Activated CD4-positive, alpha-beta T cell treated with anti-CD3 and anti-CD28 coated beads for 36 hours (primary cell): ENCODE measurements around the gene KRTAP4-5. TPM values are rescaled to one million over a fixed set of nuclear protein-coding genes. Genes with fewer than 3 reads are reported as not detected.
A peak's percentile ranks its signal among the peaks of the same experiment; 100 is the strongest.
"Not testable (repeated sequence)": the region's sequence is repeated elsewhere in the genome, so short reads cannot be mapped to it uniquely, and the experiment has no call there.

Experiments used
- ATAC-seq: fragments of 200-7000 bp; cut with Tn5 transposase; one replicate; pipeline ENCODE4 v1.10.0; 2021; ENCODE audit warnings: mild to moderate bottlenecking, moderate library complexity
- CTCF ChIA-PET: fragments of 350-600 bp; sonication (Branson Sonifier 250); formaldehyde crosslinking; loops from one replicate; lab custom pipeline; 2021; ENCODE audit warnings: antibody characterized with exemption; lab: Charles Lee
- POLR2A ChIA-PET: fragments of 350-600 bp; sonication (Branson Sonifier 250); formaldehyde crosslinking; loops from one replicate; lab custom pipeline; 2021; ENCODE audit warnings: antibody characterized with exemption, inconsistent platforms; lab: Charles Lee
- DNase-seq: peaks from one replicate; pipeline ENCODE4 v3.0.0-alpha.2; 2020
- H3K27ac Mint-ChIP-seq: one replicate; pipeline ENCODE4 v1.8.0; 2021; ENCODE audit warnings: mixed read lengths
- H3K27me3 Mint-ChIP-seq: one replicate; pipeline ENCODE4 v1.8.0; 2021; ENCODE audit warnings: mixed read lengths
- H3K36me3 Mint-ChIP-seq: one replicate; pipeline ENCODE4 v1.8.0; 2021; ENCODE audit warnings: low read depth, mixed read lengths
- H3K4me1 Mint-ChIP-seq: one replicate; pipeline ENCODE4 v1.8.0; 2021; ENCODE audit warnings: mixed read lengths
- H3K4me3 Mint-ChIP-seq: one replicate; pipeline ENCODE4 v1.8.0; 2021; ENCODE audit warnings: mild to moderate bottlenecking, moderate library complexity, mixed read lengths
- H3K9me3 Mint-ChIP-seq: one replicate; pipeline ENCODE4 v1.8.0; 2021; ENCODE audit warnings: low read depth, mixed read lengths
- intact Hi-C, 2 experiments: fragments of 100-400 bp; cut with DNase I in 1 of 2; cut with micrococcal nuclease in 1 of 2; formaldehyde crosslinking; loops; one replicate each; pipeline versions ENCODE4 v1.14.2 to v1.15.1; 2022 to 2024; cut with DNase I, micrococcal nuclease
- total RNA-seq, 2 experiments: library from RNA; stranded (reverse); gene quantifications; one replicate each; pipeline ENCODE4 v1.2.3, GENCODE V29; 2021

Gene KRTAP4-5
- total RNA-seq, 2 experiments from 2014 or later = not detected

DNA sequence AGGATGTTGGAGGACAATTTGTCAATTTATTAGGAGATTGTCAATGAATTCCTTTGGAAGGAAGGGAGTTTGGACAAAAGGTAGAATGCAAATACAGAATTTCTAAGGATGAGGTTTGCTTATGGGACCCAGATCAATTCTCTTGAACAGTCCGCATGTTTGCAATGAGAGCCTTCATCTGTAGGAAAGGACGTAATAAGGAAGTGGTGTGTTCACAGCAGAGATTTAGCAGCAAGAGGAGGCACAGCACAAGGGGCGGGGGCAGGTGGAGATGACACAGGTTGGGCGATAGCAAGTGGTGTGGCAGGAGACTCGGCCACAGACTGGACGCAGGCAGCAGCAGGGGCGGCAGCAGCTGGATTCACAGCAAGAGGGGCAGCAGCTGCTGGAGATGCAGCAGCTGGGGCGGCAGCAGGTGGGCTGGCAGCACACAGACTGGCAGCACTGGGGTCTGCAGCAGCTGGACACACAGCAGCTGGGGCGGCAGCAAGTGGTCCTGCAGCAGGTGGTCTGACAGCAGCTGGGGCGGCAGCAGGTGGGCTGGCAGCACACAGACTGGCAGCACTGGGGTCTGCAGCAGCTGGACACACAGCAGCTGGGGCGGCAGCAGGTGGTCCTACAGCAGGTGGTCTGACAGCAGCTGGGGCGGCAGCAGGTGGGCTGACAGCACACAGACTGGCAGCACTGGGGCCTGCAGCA lies 26.2 kb downstream of the KRTAP4-5 start:
- Mint-ChIP-seq H3K4me1 (peaks cover 55% of the 10 kb centered on the region), H3K27ac (peak overlapping the region; percentile 55)
- POLR2A ChIA-PET, H3K27me3 Mint-ChIP-seq, DNase-seq, H3K9me3 Mint-ChIP-seq, H3K4me3 Mint-ChIP-seq, H3K36me3 Mint-ChIP-seq, ATAC-seq, intact Hi-C loops: not testable (repeated sequence)
- CTCF ChIA-PET = interaction anchor here (0.6 kb wide), 1 partner anchor 88 kb away, joined by 3 read pairs; no protein-coding TSS in a partner anchor

GRCh38 chr17:41121742-41122141 lies 27.9 kb downstream of the KRTAP4-5 start:
- H3K4me3 Mint-ChIP-seq = no peak overlapping the region
- POLR2A ChIA-PET = no interaction called here
- ATAC-seq = no peak
- CTCF ChIA-PET = interaction anchor here (1.6 kb wide), 1 partner anchor 201 kb away, joined by 3 read pairs; no protein-coding TSS in a partner anchor
- intact Hi-C loops = no loop called here
- peaks cover 3% of the 10 kb centered on the region for H3K36me3 Mint-ChIP-seq
- no peak for DNase-seq
- H3K27me3 Mint-ChIP-seq = peaks cover 3% of the 10 kb centered on the region
- H3K4me1 Mint-ChIP-seq = peaks cover 55% of the 10 kb centered on the region
- H3K27ac Mint-ChIP-seq = no peak overlapping the region
- peaks cover 3% of the 10 kb centered on the region for H3K9me3 Mint-ChIP-seq

DNA sequence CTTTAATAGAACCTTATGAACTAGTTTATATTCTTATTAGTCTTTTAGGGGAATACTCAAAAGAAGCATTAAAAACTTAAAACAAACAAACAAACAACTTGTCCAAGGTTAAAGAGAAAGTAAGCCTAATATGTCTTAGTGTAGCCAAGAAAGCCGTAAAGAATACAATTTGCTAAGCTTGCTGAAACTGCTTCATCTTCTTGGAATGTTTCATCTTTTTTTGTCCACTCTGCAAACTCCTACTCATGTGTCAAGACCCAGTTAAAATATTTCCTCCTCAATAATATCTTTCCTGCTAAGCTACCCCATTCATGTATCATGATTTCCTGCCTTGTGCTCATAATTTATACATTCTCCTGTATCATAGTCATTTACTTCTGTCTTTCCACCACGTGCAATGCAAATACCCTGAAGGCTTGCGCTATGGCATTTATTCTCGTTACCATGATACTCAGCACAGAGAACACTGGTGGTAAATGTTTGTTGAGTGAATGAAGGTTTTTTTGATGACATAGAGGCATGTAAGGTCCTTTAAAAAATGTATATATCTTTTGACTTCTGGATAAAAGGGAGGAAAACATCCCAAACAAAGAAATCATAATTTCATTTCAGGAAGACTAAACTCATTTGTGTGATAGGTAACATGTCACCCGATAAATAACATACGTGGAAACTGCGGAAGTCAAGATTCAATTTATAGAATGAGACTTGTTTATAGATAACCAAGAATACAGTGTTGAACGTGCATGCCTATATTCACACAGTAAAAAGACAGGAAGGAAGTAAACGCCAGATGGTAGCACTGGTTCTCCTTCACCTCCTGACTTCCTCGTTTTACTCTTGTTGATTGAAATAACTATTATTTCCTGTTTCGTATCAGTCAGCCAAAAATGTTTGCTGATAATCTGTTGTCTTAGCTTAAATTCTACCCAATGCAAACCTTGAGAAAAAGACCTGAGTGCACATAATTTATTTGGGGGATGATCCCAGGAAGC lies 29.6 kb downstream of the KRTAP4-5 start:
- CTCF ChIA-PET, H3K9me3 Mint-ChIP-seq, ATAC-seq, H3K27me3 Mint-ChIP-seq, H3K36me3 Mint-ChIP-seq, intact Hi-C loops, DNase-seq, POLR2A ChIA-PET: not testable (repeated sequence)
- peak overlapping the region; percentile 45 for H3K4me3 Mint-ChIP-seq
- peaks cover 43% of the 10 kb centered on the region for H3K4me1 Mint-ChIP-seq
- H3K27ac Mint-ChIP-seq = peak overlapping the region; percentile 89

DNA sequence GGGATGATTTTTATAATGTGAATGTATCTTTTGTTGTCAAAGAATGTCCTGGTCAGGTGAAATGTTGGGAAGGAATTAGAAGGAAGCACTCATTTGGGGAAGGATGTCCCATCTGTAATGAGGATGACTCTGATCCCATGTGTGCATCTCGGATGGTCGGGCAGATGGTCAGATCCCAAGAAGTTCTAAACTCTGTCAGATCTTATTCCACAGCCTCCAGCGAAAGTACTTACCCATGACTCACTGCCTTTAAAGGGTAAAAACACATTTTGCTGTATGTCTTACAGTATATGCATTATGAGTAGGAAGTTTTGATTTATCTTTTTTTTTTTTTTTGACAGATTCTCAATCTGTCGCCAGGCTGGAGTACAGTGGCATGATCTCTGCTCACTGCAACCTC lies 30.9 kb downstream of the KRTAP4-5 start:
- H3K4me1 Mint-ChIP-seq = peaks cover 31% of the 10 kb centered on the region
- ATAC-seq (peak; percentile 39), DNase-seq (no peak)
- no peak overlapping the region for H3K4me3 Mint-ChIP-seq
- H3K27me3 Mint-ChIP-seq = peaks cover 3% of the 10 kb centered on the region
- intact Hi-C loops = no loop called here
- H3K27ac Mint-ChIP-seq = no peak overlapping the region
- CTCF ChIA-PET = no interaction called here
- H3K9me3 Mint-ChIP-seq = peaks cover 3% of the 10 kb centered on the region
- POLR2A ChIA-PET = no interaction called here
- peaks cover 3% of the 10 kb centered on the region for H3K36me3 Mint-ChIP-seq

DNA sequence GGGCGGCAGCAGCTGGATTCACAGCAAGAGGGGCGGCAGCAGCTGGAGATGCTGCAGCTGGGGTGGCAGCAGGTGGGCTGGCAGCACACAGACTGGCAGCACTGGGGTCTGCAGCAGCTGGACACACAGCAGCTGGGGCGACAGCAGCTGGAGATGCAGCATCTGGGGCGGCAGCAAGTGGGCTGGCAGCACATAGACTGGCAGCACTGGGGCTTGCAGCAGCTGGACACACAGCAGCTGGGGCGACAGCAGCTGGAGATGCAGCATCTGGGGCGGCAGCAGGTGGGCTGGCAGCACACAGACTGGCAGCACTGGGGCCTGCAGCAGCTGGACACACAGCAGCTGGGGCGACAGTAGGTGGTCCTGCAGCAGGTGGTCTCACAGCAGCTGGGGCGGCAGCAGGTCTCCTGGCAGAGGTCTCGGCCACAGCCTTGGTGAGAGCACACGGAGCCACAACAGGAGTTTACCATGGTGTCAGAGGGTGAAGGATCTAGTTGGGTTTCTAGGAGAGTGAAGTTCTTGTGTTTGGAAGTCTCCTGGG lies 31.7 kb downstream of the KRTAP4-5 start, which contains the start of gene KRTAP4-11:
Gene KRTAP4-11 (minus strand): TSS at position 528 of the 541 bp plus-strand sequence. CDS start 58 bp downstream, at position 470.
- intact Hi-C loops, DNase-seq, H3K27me3 Mint-ChIP-seq, H3K4me3 Mint-ChIP-seq, ATAC-seq, H3K9me3 Mint-ChIP-seq, H3K36me3 Mint-ChIP-seq, CTCF ChIA-PET, POLR2A ChIA-PET, H3K27ac Mint-ChIP-seq: not testable (repeated sequence)
- peaks cover 24% of the 10 kb centered on the region for H3K4me1 Mint-ChIP-seq

DNA sequence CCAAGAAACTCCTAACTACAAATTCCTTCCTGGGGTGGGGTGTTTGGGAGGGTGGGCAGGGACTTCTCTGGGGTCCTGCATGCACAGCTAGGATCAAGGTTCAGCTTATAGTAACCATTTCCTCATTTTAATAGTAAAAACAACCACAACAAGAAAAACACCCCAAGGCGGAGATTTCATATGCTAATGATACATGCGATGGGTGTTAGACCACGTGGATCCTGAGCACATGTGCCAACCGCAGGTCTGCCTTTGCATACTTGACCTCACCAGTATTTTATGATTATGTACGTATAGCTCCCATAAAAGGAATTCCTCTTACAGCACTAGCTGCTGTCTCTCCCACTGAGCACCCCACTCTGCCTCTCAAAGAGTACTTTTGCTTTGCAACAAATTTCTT lies 33.3 kb downstream of the KRTAP4-5 start:
- Mint-ChIP-seq H3K27ac (no peak overlapping the region), H3K27me3 (peaks cover 3% of the 10 kb centered on the region), H3K4me1 (peaks cover 22% of the 10 kb centered on the region), H3K4me3 (no peak overlapping the region), H3K9me3 (peaks cover 5% of the 10 kb centered on the region), H3K36me3 (peaks cover 5% of the 10 kb centered on the region)
- intact Hi-C loops = no loop called here
- ATAC-seq = no peak
- ChIA-PET CTCF (no interaction called here), POLR2A (no interaction called here)
- DNase-seq = no peak

- Mint-ChIP-seq H3K4me3 (no peak overlapping the region), H3K36me3 (peaks cover 2% of the 10 kb centered on the region), H3K9me3 (peaks cover 6% of the 10 kb centered on the region), H3K27ac (no peak overlapping the region), H3K4me1 (peaks cover 6% of the 10 kb centered on the region), H3K27me3 (peaks cover 4% of the 10 kb centered on the region)
- CTCF ChIA-PET = interaction anchor here (0.6 kb wide), 1 partner anchor 87 kb away, joined by 3 read pairs; no protein-coding TSS in a partner anchor
- no peak for DNase-seq
- intact Hi-C loops = no loop called here
- POLR2A ChIA-PET = interaction anchor here (0.7 kb wide), 1 partner anchor 604 kb away, joined by 4 read pairs; no protein-coding TSS in a partner anchor
- no peak for ATAC-seq
Measured at GRCh38 chr17:41111151-41111885, 38.3 kb downstream of the KRTAP4-5 start.

- H3K27me3 Mint-ChIP-seq, DNase-seq, H3K9me3 Mint-ChIP-seq, intact Hi-C loops, H3K36me3 Mint-ChIP-seq, H3K4me1 Mint-ChIP-seq, H3K27ac Mint-ChIP-seq, H3K4me3 Mint-ChIP-seq, ATAC-seq, POLR2A ChIA-PET: not testable (repeated sequence)
- CTCF ChIA-PET = interaction anchor here (0.7 kb wide), 1 partner anchor 51 kb away, joined by 3 read pairs; no protein-coding TSS in a partner anchor
Measured at GRCh38 chr17:41108728-41109386, 40.8 kb downstream of the KRTAP4-5 start.

- ChIA-PET CTCF (no interaction called here), POLR2A (no interaction called here)
- intact Hi-C loops = loop anchor here in 1 of 2 experiments (1.0 kb wide), 1 partner anchor 21 kb away; no protein-coding TSS in a partner anchor
- Mint-ChIP-seq H3K4me3 (no peak overlapping the region), H3K27me3 (peaks cover 6% of the 10 kb centered on the region), H3K27ac (no peak overlapping the region), H3K4me1 (peaks cover 6% of the 10 kb centered on the region), H3K9me3 (peaks cover 5% of the 10 kb centered on the region), H3K36me3 (no peaks in the 10 kb centered on the region)
- ATAC-seq (no peak), DNase-seq (no peak)
Measured at GRCh38 chr17:41107941-41108450, 41.6 kb downstream of the KRTAP4-5 start.

DNA sequence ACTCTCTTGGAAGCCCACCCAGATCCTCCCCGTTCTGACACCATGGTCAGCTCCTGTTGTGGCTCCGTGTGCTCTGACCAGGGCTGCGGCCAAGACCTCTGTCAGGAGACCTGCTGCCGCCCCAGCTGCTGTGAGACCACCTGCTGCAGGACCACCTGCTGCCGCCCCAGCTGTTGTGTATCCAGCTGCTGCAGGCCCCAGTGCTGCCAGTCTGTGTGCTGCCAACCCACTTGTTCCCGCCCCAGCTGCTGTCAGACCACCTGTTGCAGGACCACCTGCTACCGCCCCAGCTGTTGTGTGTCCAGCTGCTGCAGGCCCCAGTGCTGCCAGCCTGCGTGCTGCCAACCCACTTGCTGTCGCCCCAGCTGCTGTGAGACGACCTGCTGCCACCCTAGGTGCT lies 44.3 kb downstream of the KRTAP4-5 start, which contains the start of gene KRTAP4-9:
Gene KRTAP4-9 (plus strand): TSS at position 43 of the 400 bp plus-strand sequence. CDS start 0 bp downstream, at position 43.
- H3K27ac Mint-ChIP-seq, H3K36me3 Mint-ChIP-seq, H3K4me1 Mint-ChIP-seq, H3K9me3 Mint-ChIP-seq, H3K27me3 Mint-ChIP-seq, POLR2A ChIA-PET, ATAC-seq, H3K4me3 Mint-ChIP-seq, DNase-seq, intact Hi-C loops: not testable (repeated sequence)
- CTCF ChIA-PET = interaction anchor here (1.3 kb wide), 1 partner anchor 217 kb away, joined by 3 read pairs; no protein-coding TSS in a partner anchor
